ENCODE data around the gene PARM1. TPM values are rescaled to one million over a fixed set of nuclear protein-coding genes. Genes with fewer than 3 reads are reported as not detected.

Gene PARM1
- total and polyA plus RNA-seq, 2 donors from 2014 or later: 42.9 to 62.3 TPM

DNA sequence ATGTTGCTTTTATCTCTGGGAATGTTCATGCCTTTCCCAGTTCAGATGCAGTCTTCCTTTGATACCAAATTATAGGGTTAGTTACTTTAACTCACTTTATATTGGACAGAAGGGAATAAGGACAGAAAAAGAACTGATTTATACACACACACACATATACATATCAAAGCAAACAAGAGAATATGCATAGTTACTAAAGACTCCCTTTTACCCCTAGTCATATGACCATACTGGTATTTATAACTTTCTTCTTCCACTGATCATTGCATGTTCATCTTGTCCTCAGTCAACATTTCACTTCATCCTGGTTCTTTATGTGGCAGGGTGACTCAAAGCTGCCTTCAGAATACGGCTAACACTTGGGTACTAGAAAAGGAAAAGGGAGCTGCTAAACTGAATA is 120.4 kb downstream of the PARM1 start:
- Histone ChIP-seq H3K9me3 (ENCODE audit: control insufficient read depth in 2 of 3, insufficient read depth in 1 of 3, low read length in 3 of 3) (no peaks in the 10 kb centered on the region), H3K4me1 (ENCODE audit: control insufficient read depth in 2 of 3, insufficient read depth in 2 of 3, low read depth in 1 of 3, low read length in 3 of 3) (no peaks in the 10 kb centered on the region), H3K4me3 (ENCODE audit: low read length in 3 of 3) (no peak overlapping the region), H3K27ac (ENCODE audit: low read depth in 2 of 2, low read length in 2 of 2) (no peak overlapping the region), H3K9ac (ENCODE audit: low read length in 3 of 3) (no peak overlapping the region), H3K27me3 (ENCODE audit: control insufficient read depth, insufficient read depth, low read length) (no peaks in the 10 kb centered on the region), H3K36me3 (ENCODE audit: control insufficient read depth in 2 of 3, insufficient read depth in 3 of 3, low read length in 3 of 3) (no peaks in the 10 kb centered on the region)
- TF ChIP-seq, protein P1, sequence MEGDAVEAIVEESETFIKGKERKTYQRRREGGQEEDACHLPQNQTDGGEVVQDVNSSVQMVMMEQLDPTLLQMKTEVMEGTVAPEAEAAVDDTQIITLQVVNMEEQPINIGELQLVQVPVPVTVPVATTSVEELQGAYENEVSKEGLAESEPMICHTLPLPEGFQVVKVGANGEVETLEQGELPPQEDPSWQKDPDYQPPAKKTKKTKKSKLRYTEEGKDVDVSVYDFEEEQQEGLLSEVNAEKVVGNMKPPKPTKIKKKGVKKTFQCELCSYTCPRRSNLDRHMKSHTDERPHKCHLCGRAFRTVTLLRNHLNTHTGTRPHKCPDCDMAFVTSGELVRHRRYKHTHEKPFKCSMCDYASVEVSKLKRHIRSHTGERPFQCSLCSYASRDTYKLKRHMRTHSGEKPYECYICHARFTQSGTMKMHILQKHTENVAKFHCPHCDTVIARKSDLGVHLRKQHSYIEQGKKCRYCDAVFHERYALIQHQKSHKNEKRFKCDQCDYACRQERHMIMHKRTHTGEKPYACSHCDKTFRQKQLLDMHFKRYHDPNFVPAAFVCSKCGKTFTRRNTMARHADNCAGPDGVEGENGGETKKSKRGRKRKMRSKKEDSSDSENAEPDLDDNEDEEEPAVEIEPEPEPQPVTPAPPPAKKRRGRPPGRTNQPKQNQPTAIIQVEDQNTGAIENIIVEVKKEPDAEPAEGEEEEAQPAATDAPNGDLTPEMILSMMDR (IDR thresholded peaks at IDR 0.05; ENCODE audit: borderline replicate concordance, extremely low read depth, insufficient read depth): no peak
- intact Hi-C loops (cut with DNase I): no loop called here
- DNase-seq (no peak), FAIRE-seq (no peak)

DNA sequence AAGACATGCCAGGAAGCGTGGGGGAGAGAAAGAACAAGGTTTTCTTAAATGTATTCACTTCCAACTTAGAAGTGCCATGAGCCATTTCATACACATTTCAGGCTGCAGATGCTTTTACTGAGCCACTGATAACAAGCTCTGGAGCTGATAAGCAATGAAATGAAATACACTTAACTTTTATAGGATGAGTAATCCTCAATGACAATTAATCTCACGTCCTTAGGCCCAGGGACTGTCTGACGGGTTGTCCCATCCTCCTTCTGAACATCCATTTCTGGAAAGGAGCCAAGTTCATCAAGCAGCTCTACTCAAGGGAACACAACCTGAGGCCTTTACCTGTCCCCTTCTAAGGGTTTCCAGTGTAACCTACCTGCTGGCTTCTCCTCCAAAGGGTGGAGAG is 121.2 kb downstream of the PARM1 start:
- TF ChIP-seq, protein P1 (IDR thresholded peaks at IDR 0.05; ENCODE audit: borderline replicate concordance, extremely low read depth, insufficient read depth): no peak
- H3K9ac ChIP-seq (ENCODE audit: low read length in 3 of 3): no peak overlapping the region
- intact Hi-C loops (cut with DNase I): no loop called here
- no peaks in the 10 kb centered on the region for H3K27me3 ChIP-seq (ENCODE audit: control insufficient read depth, insufficient read depth, low read length)
- FAIRE-seq (no peak), DNase-seq (no peak)
- no peak overlapping the region for H3K27ac ChIP-seq (ENCODE audit: low read depth in 2 of 2, low read length in 2 of 2)
- no peak overlapping the region for H3K4me3 ChIP-seq (ENCODE audit: low read length in 3 of 3)
- no peaks in the 10 kb centered on the region for H3K36me3 ChIP-seq (ENCODE audit: control insufficient read depth in 2 of 3, insufficient read depth in 3 of 3, low read length in 3 of 3)
- H3K9me3 ChIP-seq (ENCODE audit: control insufficient read depth in 2 of 3, insufficient read depth in 1 of 3, low read length in 3 of 3): no peaks in the 10 kb centered on the region
- H3K4me1 ChIP-seq (ENCODE audit: control insufficient read depth in 2 of 3, insufficient read depth in 2 of 3, low read depth in 1 of 3, low read length in 3 of 3): no peaks in the 10 kb centered on the region

DNA sequence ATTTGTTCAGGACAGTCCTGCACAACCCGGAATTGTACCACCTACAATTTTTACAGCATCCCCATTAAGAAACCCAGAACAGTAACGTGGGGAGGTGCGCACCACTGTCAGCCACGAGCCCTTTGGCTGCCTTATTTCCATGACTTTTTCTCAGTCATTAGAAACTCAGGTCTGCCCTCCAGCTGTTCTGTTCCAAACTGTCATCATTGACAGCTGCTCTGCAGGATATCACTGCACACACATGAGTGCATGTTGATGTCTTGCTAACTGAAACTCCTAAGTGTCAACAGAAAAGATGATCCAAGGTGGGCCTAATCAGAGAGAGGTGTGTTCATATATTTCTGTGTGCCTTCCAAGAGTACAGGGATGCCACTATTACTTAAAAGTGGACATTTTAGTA is 123.4 kb downstream of the PARM1 start:
- Histone ChIP-seq H3K27ac (ENCODE audit: low read depth in 2 of 2, low read length in 2 of 2) (no peak overlapping the region), H3K36me3 (ENCODE audit: control insufficient read depth in 2 of 3, insufficient read depth in 3 of 3, low read length in 3 of 3) (no peaks in the 10 kb centered on the region), H3K4me3 (ENCODE audit: low read length in 3 of 3) (no peak overlapping the region), H3K4me1 (ENCODE audit: control insufficient read depth in 2 of 3, insufficient read depth in 2 of 3, low read depth in 1 of 3, low read length in 3 of 3) (no peaks in the 10 kb centered on the region), H3K9ac (ENCODE audit: low read length in 3 of 3) (no peak overlapping the region), H3K27me3 (ENCODE audit: control insufficient read depth, insufficient read depth, low read length) (no peaks in the 10 kb centered on the region), H3K9me3 (ENCODE audit: control insufficient read depth in 2 of 3, insufficient read depth in 1 of 3, low read length in 3 of 3) (no peaks in the 10 kb centered on the region)
- no peak for DNase-seq
- FAIRE-seq: no peak
- intact Hi-C loops (cut with DNase I): no loop called here
- TF ChIP-seq, protein P1 (IDR thresholded peaks at IDR 0.05; ENCODE audit: borderline replicate concordance, extremely low read depth, insufficient read depth): no peak

DNA sequence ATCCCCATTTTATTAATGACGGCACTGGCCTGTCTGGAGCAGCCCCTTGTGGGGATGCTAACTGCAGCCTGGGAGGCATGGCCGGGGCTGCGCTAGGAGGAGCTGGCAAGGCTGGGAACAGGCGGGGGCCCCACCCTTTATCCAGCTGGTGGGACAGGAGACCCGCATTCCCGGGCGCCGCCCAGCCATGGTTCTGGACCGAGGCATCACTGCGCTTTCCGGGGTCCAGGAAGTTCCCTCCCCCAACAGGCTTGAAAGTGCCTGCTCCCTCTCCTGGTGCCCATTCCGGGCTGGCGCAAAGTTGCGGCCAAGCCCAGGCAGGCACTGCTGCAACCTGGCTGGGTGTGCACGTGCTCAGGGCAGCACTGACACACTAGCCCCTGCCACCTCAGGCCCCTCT is 124.5 kb downstream of the PARM1 start:
- H3K27me3 ChIP-seq (ENCODE audit: control insufficient read depth, insufficient read depth, low read length): no peaks in the 10 kb centered on the region
- no peak for FAIRE-seq
- no peak overlapping the region for H3K4me3 ChIP-seq (ENCODE audit: low read length in 3 of 3)
- no peak overlapping the region for H3K9ac ChIP-seq (ENCODE audit: low read length in 3 of 3)
- no peak for DNase-seq
- no peaks in the 10 kb centered on the region for H3K9me3 ChIP-seq (ENCODE audit: control insufficient read depth in 2 of 3, insufficient read depth in 1 of 3, low read length in 3 of 3)
- H3K27ac ChIP-seq (ENCODE audit: low read depth in 2 of 2, low read length in 2 of 2): no peak overlapping the region
- no peaks in the 10 kb centered on the region for H3K4me1 ChIP-seq (ENCODE audit: control insufficient read depth in 2 of 3, insufficient read depth in 2 of 3, low read depth in 1 of 3, low read length in 3 of 3)
- TF ChIP-seq, protein P1 (IDR thresholded peaks at IDR 0.05; ENCODE audit: borderline replicate concordance, extremely low read depth, insufficient read depth): no peak
- intact Hi-C loops (cut with DNase I): no loop called here
- H3K36me3 ChIP-seq (ENCODE audit: control insufficient read depth in 2 of 3, insufficient read depth in 3 of 3, low read length in 3 of 3): no peaks in the 10 kb centered on the region

All from kidney (tissue), 14 donors.